Left ventricle myocardium superior (tissue), 1 donor: Measurements from ENCODE around the gene JAML. TPM values are rescaled to one million over a fixed set of nuclear protein-coding genes. Genes with fewer than 3 reads are reported as not detected.
A peak's percentile ranks its signal among the peaks of the same experiment; 100 is the strongest.

ENCODE experiments used
- ATAC-seq: fragments of 200-7000 bp; cut with Tn5 transposase; one replicate; pipeline ENCODE4 v1.9.1; 2020; ENCODE audit warnings: mild to moderate bottlenecking, moderate library complexity
- DNase-seq: peaks from one replicate; pipeline ENCODE4 v3.0.0-alpha.2; 2020
- intact Hi-C: fragments of 100-400 bp; cut with micrococcal nuclease; formaldehyde crosslinking; loops from one replicate; pipeline ENCODE4 v1.11.0; 2022
- long read RNA-seq: library from polyadenylated mRNA; unstranded; transcript quantifications from one replicate; pipeline ENCODE4 v2.0.0, GENCODE V29; 2021
- total RNA-seq: library from RNA; stranded (reverse); fragmentation: NEBNext Ultra II Directional; extraction: Animal tissue kit (Norgen Biotek cat#: 25700); gene quantifications from one replicate; pipeline ENCODE4 v1.2.1, GENCODE V29; 2021
- donor health status: DM: no; HTN: yes; CAD: no; lungs with severe emphysema.

JAML gene, protein sequence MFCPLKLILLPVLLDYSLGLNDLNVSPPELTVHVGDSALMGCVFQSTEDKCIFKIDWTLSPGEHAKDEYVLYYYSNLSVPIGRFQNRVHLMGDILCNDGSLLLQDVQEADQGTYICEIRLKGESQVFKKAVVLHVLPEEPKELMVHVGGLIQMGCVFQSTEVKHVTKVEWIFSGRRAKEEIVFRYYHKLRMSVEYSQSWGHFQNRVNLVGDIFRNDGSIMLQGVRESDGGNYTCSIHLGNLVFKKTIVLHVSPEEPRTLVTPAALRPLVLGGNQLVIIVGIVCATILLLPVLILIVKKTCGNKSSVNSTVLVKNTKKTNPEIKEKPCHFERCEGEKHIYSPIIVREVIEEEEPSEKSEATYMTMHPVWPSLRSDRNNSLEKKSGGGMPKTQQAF
- 4.5 TPM for total RNA-seq
- long read RNA-seq, partial matches to known transcripts: 1 of 4 reads
- long read RNA-seq, other reads (novel, unspliced or antisense): 0 of 4 reads

- peak; percentile 51 for ATAC-seq
Measured at GRCh38 chr11:118224511-118225188, at the start of gene JAML. Gene JAML, minus strand, starts transcription at chr11:118225011. Its CDS starts 10,145 bp downstream, at chr11:118214866.

DNA sequence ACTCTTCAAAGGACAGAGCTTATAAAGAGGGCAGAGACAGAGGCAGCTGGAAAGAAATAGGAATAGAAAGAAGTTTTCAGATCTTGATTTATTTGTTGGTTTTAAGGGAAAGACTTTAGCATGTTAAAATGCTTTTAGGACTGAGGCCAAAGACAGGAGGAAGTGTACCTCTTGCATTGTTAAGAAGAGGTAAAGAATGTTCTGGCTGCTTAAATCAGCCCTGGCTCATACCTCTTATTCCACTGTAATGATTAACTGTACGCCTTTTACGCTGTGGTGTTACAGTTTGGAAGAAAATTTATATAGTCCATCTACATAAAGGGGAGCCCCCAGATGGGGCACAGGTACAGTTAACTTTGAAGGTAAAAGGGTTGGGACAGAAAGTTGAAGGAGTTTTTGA is 49.4 kb upstream of the JAML start:
- DNase-seq (no peak), ATAC-seq (no peak)
- intact Hi-C loops: no loop called here

More at GRCh38 chr11:118224511-118225188, at the start of gene JAML:
- intact Hi-C loops: no loop called here
- no peak for DNase-seq

DNA sequence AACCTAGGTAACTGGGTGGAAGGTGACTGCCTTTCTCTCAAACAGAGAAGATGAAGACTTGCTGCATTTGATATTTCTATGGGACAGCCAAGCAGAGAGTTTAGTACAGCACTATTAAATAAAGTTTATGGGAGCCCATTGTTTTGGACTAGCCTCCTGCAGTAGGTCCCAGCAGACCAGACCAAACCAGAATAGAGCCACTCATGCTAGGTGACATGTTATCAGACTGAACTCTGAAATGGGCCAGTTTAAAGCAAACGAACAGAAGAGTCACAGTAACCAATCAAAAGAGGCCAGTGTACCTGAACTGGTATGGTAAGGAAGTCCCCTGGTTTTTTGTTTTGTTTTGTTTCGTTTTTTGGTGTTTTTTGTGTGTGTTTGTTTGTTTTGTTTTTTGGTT is 47.2 kb upstream of the JAML start:
- no peak for ATAC-seq
- intact Hi-C loops: no loop called here
- DNase-seq: no peak

DNA sequence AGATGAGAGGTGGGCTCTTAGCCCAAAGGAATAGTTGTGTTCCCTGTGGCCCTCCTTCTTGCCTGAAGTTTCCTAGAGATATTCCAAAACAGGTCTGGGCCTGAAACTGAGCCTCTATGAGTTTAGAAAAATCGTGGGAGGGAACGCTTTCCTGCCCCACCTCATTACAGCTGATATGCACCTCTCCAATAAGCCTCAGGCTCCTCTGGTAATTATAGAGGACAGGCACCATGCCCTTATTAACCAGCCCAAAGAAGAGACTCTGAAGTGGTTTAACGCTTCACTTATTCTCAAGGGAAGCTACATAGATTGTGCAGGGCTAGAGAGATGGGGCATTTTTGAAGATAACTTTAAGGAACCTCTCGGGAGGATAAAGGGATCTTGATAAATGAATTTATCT is 42.7 kb upstream of the JAML start:
- DNase-seq (no peak), ATAC-seq (no peak)
- intact Hi-C loops: no loop called here

GRCh38 chr11:118265954-118266353 is 41.1 kb upstream of the JAML start:
- intact Hi-C loops: no loop called here
- ATAC-seq (no peak), DNase-seq (peak; percentile 32)

DNA sequence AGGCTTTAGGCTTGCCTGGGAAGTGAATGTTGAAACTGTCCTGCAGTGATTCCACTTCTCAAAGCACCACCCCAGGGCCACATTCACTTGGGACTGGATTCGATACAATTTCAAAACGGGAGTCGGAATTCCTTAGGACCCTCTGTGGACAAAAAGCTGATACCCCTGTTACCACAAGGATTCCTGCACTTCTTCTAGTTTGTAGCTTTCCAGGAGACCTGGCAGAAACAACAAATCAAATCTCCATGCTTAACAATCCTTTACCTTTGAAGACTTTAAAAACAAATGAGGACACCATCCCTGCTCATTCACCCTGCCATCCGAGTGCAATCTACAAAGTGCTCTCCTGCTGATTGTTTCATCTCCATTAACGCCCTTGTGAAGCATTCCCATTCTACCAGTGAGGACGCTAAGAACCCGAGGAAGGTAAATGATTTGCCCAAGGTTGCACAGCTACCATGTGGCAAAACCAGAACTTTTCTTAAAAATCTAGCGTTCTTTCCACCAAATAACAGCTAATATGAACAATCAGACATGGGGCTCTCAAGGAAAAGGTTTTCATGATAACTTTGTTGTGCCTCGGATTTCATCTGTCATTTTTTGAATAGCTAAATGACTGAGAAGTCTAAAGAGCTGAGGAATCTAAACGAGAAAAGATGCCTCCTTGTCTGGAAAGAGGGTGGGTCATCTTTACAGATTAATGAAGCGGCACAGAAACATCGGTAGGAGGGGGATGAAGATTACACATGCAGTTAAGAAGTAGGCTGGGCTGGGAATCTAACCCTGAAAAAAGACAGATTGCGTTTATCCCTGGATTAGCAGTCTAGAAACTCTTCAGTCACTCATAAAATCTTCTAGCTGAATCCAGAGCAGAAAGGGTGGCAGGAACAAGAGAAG is 40.0 kb upstream of the JAML start:
- ATAC-seq (no peak), DNase-seq (no peak)
- intact Hi-C loops: no loop called here

GRCh38 chr11:118263695-118264568 is 39.1 kb upstream of the JAML start, which contains the start of gene MPZL2:
Gene MPZL2, minus strand, starts transcription at chr11:118264297. Its CDS starts 144 bp downstream, at chr11:118264153.
- DNase-seq (peak; percentile 41), ATAC-seq (peak; percentile 88)
- intact Hi-C loops: no loop called here

GRCh38 chr11:118263112-118263511 is 38.3 kb upstream of the JAML start:
- DNase-seq: no peak
- no peak for ATAC-seq
- intact Hi-C loops: no loop called here

GRCh38 chr11:118260353-118260752 is 35.5 kb upstream of the JAML start:
- DNase-seq (no peak), ATAC-seq (no peak)
- intact Hi-C loops: no loop called here

- DNase-seq (no peak), ATAC-seq (no peak)
- intact Hi-C loops: no loop called here
Measured at GRCh38 chr11:118259138-118259537, 34.3 kb upstream of the JAML start.

DNA sequence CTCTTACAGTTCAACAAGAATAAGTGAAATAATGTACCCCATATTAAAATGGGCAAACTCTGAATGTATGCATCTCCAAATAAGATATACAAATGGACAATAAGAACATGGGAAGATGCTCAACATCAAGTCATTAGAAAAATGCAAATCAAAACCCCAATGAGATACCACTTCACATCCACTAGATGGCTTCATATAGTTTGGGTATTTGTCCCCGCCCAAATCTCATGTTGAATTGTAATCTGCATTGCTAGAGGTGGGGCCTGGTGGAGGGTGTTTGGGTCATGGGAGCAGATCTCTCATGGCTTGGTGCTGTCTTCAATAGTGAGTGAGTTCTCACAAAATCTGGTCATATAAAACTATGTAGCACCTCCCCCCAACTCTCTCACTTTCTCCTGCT is 33.6 kb upstream of the JAML start:
- DNase-seq (no peak), ATAC-seq (no peak)
- intact Hi-C loops: no loop called here

DNA sequence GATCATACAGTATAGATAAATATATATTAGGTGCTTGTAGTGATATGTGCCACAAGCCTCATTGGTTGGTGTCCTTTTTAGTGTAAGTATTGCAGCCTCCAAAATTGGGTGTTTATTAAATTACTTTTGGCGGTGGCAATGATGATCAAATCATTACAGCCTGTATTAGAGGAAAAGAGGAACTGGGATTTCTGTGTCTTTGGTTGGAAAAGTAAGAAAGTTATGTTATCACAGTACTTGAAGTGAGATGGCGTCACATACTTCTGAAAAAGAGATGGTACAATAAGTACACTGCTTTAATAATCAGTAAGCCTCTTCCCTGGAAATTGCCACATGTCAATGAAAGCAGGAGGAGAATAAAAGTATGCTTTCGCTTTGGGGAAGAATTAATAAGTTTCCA is 27.9 kb upstream of the JAML start:
- intact Hi-C loops: no loop called here
- ATAC-seq: no peak
- no peak for DNase-seq

- DNase-seq: peak; percentile 63
- peak; percentile 84 for ATAC-seq
- intact Hi-C loops: no loop called here
Measured at GRCh38 chr11:118251858-118252652, 27.2 kb upstream of the JAML start, which contains the start of gene MPZL3. Gene MPZL3, minus strand, starts transcription at chr11:118252365. Its CDS starts 71 bp downstream, at chr11:118252294.

GRCh38 chr11:118247041-118247440 is 22.2 kb upstream of the JAML start:
- ATAC-seq (no peak), DNase-seq (no peak)
- intact Hi-C loops: no loop called here

DNA sequence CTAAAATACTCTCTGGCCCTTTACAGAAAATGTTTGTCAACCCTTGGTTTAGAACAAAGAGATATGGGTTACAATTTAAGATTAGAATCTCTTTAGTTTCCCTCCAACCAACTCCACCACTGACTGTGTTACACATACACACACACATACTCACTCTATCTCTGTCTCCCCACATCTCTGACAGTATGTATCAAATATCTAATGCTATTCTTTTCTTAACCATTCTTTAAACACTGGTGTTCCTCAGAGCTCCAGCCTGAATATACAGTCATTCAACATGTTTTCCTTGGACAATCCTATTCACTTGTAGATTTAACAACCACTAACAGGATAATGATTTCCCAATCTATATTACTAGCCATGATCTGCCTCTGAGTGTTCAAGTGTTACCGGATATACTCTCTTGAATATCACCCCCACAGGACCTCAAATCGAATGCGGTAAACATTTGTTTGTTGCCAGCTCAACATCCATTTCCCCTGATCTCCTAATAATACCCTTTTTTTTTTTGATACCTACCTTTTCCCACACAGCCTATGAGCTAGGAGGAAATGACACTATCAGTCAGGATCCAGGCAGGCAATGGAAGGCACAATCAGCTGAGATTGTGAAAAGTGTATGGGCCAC is 21.2 kb upstream of the JAML start:
- DNase-seq: no peak
- no peak for ATAC-seq
- intact Hi-C loops: no loop called here

GRCh38 chr11:118243993-118244762 is 19.4 kb upstream of the JAML start:
- DNase-seq (no peak), ATAC-seq (no peak)
- intact Hi-C loops: no loop called here

- no peak for ATAC-seq
- intact Hi-C loops: no loop called here
- DNase-seq: no peak
Measured at GRCh38 chr11:118243161-118243560, 18.4 kb upstream of the JAML start.
